Spleen (tissue), 7 donors: ENCODE results near the gene SRPK3.

Experiments
- POLR2A ChIP-seq, 3 donors: fragments of 450-650 bp; IDR thresholded peaks; one replicate each; pipeline ENCODE4 v1.5.1; 2017; ENCODE audit warnings: antibody characterized with exemption in 3 of 3, mild to moderate bottlenecking in 1 of 3
- POLR2AphosphoS5 ChIP-seq, 3 donors: sonication (generic); formaldehyde crosslinking; IDR thresholded peaks; one replicate each; pipeline ENCODE4 v1.5.1; 2017; ENCODE audit warnings: antibody characterized with exemption in 3 of 3
- TF ChIP-seq, protein P1 (sequence below), 11 experiments: fragments of 200-600 bp in 7 of 11; fragments of 450-650 bp in 4 of 11; sonication (generic) in 4 of 11; IDR thresholded peaks in 8 of 11; conservative IDR thresholded peaks in 3 of 11; 1 replicate in 7 of 11; 2 replicates in 4 of 11; pipeline versions ENCODE4 v1.4.0 to v1.8.0; 2016 to 2021; ENCODE audit warnings: antibody characterized with exemption in 11 of 11, inconsistent platforms in 4 of 11, mild to moderate bottlenecking in 1 of 11
- donor health status: DM: no; HTN: no; CAD: no; lungs with moderate emphysema.
- donor health status: DM: no; HTN: no; CAD: no.
- donor health status: DM: no; HTN: no; CAD: no.

DNA sequence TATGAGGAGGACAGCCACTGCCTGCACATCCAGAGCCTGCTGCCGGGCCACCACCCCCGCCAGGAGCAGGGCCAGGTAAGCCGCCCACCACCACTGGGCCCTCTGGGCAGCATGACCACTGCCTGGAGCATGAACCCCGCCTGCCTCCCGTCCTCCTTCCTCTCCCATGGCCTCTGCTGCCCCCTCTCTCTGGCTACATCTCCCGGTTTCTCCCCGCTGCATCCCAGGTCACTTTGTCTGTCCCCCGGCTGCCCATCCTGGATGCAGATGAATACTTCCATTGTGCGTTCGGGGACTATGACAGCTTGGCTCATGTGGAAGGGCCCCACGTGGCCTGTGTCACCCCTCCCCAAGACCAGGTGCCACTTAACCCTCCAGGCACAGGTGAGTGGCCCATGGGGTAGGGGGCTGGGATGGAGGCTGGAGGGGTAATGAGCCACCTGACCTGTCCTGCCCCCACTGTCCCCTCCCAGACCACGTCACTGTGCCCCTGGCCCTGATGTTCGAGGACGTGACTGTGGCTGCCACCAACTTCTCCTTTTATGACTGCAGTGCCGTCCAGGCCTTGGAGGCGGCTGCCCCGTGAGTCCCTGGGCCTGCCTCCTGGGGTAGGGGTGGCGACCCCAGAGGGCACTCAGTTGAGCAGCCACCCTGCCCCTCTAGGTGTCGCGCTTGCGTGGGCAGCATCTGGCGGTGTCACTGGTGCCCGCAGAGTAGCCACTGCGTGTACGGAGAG lies 10.8 kb upstream of the SRPK3 start:
- TF ChIP-seq, protein P1, sequence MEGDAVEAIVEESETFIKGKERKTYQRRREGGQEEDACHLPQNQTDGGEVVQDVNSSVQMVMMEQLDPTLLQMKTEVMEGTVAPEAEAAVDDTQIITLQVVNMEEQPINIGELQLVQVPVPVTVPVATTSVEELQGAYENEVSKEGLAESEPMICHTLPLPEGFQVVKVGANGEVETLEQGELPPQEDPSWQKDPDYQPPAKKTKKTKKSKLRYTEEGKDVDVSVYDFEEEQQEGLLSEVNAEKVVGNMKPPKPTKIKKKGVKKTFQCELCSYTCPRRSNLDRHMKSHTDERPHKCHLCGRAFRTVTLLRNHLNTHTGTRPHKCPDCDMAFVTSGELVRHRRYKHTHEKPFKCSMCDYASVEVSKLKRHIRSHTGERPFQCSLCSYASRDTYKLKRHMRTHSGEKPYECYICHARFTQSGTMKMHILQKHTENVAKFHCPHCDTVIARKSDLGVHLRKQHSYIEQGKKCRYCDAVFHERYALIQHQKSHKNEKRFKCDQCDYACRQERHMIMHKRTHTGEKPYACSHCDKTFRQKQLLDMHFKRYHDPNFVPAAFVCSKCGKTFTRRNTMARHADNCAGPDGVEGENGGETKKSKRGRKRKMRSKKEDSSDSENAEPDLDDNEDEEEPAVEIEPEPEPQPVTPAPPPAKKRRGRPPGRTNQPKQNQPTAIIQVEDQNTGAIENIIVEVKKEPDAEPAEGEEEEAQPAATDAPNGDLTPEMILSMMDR (IDR thresholded peaks at IDR 0.05 in 8 of 11, conservative IDR thresholded peaks at IDR 0.05 in 3 of 11) = no peak
- TF ChIP-seq POLR2AphosphoS5 (IDR thresholded peaks at IDR 0.05) = no peak
- no peak for TF ChIP-seq POLR2A (IDR thresholded peaks at IDR 0.05)
